Brain microvascular endothelial cell (primary cell): ENCODE measurements around the gene VGLL4.

ENCODE experiments used
- DNase-seq: peaks from one replicate; pipeline ENCODE4 v3.0.0-alpha.2; 2020
- H3K27ac ChIP-seq: fragments of 250-450 bp; sonication (Bioruptor Pico); 2 replicates; pipeline ENCODE4 v1.5.1; 2020; ENCODE audit warnings: mild to moderate bottlenecking, moderate library complexity
- H3K27me3 ChIP-seq: fragments of 250-450 bp; sonication (Bioruptor Pico); replicated peaks from 2 replicates; pipeline ENCODE4 v1.5.1; 2020; ENCODE audit warnings: mild to moderate bottlenecking
- H3K36me3 ChIP-seq: fragments of 250-450 bp; sonication (Bioruptor Pico); replicated peaks from 2 replicates; pipeline ENCODE4 v1.5.1; 2020; ENCODE audit warnings: mild to moderate bottlenecking
- H3K4me3 ChIP-seq: 2 replicates; pipeline ENCODE4 v1.5.1; 2011; ENCODE audit warnings: low read depth, mild to moderate bottlenecking, control low read depth, low read length, moderate library complexity
- CTCF ChIP-seq: IDR thresholded peaks from 2 replicates; pipeline ENCODE4 v1.5.1; 2011; ENCODE audit warnings: low read depth, mild to moderate bottlenecking, moderate library complexity, low read length, control low read depth, inconsistent platforms; ENCODE audit errors: missing control alignments
- in situ Hi-C: cut with HindIII; loops from 2 replicates; pipeline ENCODE4 v1.10.0; 2017; ENCODE audit warnings: low sequenced_read_pairs, low pct_ligation_motif_present

VGLL4 gene

GRCh38 chr3:11523572-11524101 lies 120.1 kb downstream of the VGLL4 start:
- no peaks in the 10 kb centered on the region for H3K27me3 ChIP-seq
- no peak for DNase-seq
- H3K36me3 ChIP-seq, result no peaks in the 10 kb centered on the region
- no peak for TF ChIP-seq CTCF
- in situ Hi-C loops, result no loop called here
- H3K27ac ChIP-seq, result no peak overlapping the region
- no peak overlapping the region for H3K4me3 ChIP-seq

GRCh38 chr3:11522953-11523571 lies 120.7 kb downstream of the VGLL4 start:
- in situ Hi-C loops, result no loop called here
- no peaks in the 10 kb centered on the region for H3K27me3 ChIP-seq
- no peak for DNase-seq
- no peaks in the 10 kb centered on the region for H3K36me3 ChIP-seq
- TF ChIP-seq CTCF, result no peak
- H3K4me3 ChIP-seq, result no peak overlapping the region
- H3K27ac ChIP-seq, result no peak overlapping the region

- DNase-seq, result peak; percentile 23
- Histone ChIP-seq H3K27me3 (no peaks in the 10 kb centered on the region), H3K36me3 (no peaks in the 10 kb centered on the region), H3K27ac (no peak overlapping the region), H3K4me3 (no peak overlapping the region)
- TF ChIP-seq CTCF, result no peak
- in situ Hi-C loops, result no loop called here
These were observed 121.4 kb downstream of the VGLL4 start for GRCh38 chr3:11522398-11522715.

GRCh38 chr3:11521167-11521566 lies 122.5 kb downstream of the VGLL4 start:
- TF ChIP-seq CTCF, result no peak
- Histone ChIP-seq H3K27me3 (no peaks in the 10 kb centered on the region), H3K36me3 (no peaks in the 10 kb centered on the region), H3K27ac (no peak overlapping the region), H3K4me3 (no peak overlapping the region)
- in situ Hi-C loops, result no loop called here
- DNase-seq, result no peak

GRCh38 chr3:11517601-11518000 lies 126.1 kb downstream of the VGLL4 start:
- Histone ChIP-seq H3K4me3 (no peak overlapping the region), H3K27ac (no peak overlapping the region), H3K27me3 (no peaks in the 10 kb centered on the region), H3K36me3 (no peaks in the 10 kb centered on the region)
- no peak for TF ChIP-seq CTCF
- no peak for DNase-seq
- in situ Hi-C loops, result no loop called here
